ENCODE data around the gene IPP.

Gene IPP

GRCh38 chr1:45658171-45658570 is 92.3 kb downstream of the IPP start:
- Histone ChIP-seq H3K36me3 (ENCODE audit: insufficient read depth, low read length) (peaks cover 33% of the 10 kb centered on the region), H3K4me1 (ENCODE audit: insufficient read depth, low read length) (no peaks in the 10 kb centered on the region), H3K9me3 (ENCODE audit: control insufficient read depth, insufficient read depth, low read length) (no peaks in the 10 kb centered on the region)

GRCh38 chr1:45656573-45657226 is 93.8 kb downstream of the IPP start:
- Histone ChIP-seq H3K36me3 (ENCODE audit: insufficient read depth, low read length) (peaks cover 33% of the 10 kb centered on the region), H3K9ac (ENCODE audit: low read depth, low read length) (no peak overlapping the region), H3K9me3 (ENCODE audit: control insufficient read depth, insufficient read depth, low read length) (no peaks in the 10 kb centered on the region), H3K4me1 (ENCODE audit: insufficient read depth, low read length) (no peaks in the 10 kb centered on the region)

More at GRCh38 chr1:45658171-45658570, 92.3 kb downstream of the IPP start:
- H3K9ac ChIP-seq (ENCODE audit: low read depth, low read length): no peak overlapping the region

- Histone ChIP-seq H3K36me3 (ENCODE audit: insufficient read depth, low read length) (peaks cover 38% of the 10 kb centered on the region), H3K9ac (ENCODE audit: low read depth, low read length) (no peak overlapping the region), H3K4me1 (ENCODE audit: insufficient read depth, low read length) (no peaks in the 10 kb centered on the region), H3K9me3 (ENCODE audit: control insufficient read depth, insufficient read depth, low read length) (no peaks in the 10 kb centered on the region)
These were observed 95.7 kb downstream of the IPP start for GRCh38 chr1:45654540-45655280.
